GM10847 (cell line): ENCODE measurements around the gene EFHB.

Experiments
- POLR2A ChIP-seq: IDR thresholded peaks from 2 replicates; pipeline ENCODE4 v1.6.1; 2011; ENCODE audit not compliant: insufficient read length; ENCODE audit errors: extremely low read depth

EFHB gene

GRCh38 chr3:19888428-19889152 lies 45.4 kb downstream of the EFHB start:
- no peak for TF ChIP-seq POLR2A

- TF ChIP-seq POLR2A = no peak
Observed at GRCh38 chr3:19886404-19886803, 47.6 kb downstream of the EFHB start.

GRCh38 chr3:19885468-19885867 lies 48.5 kb downstream of the EFHB start:
- no peak for TF ChIP-seq POLR2A

DNA sequence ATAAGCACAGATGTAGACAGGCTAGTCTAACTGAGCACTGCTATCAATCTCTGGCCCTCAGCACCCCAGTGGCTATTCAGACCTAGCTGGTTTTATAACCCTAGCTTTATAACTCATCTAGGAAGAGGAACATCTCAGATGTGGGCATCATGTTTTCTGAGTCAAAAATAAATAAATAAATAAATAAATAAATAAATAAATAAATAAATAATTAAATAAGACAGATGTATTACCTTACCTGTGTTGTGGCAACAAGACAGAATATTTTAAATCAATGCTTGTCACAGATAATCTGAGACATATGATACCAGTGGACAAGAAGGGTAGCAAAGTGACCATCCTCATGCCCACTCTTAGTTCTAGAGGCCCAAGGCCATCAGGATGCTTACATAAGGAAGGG lies 52.2 kb downstream of the EFHB start:
- TF ChIP-seq POLR2A = no peak

DNA sequence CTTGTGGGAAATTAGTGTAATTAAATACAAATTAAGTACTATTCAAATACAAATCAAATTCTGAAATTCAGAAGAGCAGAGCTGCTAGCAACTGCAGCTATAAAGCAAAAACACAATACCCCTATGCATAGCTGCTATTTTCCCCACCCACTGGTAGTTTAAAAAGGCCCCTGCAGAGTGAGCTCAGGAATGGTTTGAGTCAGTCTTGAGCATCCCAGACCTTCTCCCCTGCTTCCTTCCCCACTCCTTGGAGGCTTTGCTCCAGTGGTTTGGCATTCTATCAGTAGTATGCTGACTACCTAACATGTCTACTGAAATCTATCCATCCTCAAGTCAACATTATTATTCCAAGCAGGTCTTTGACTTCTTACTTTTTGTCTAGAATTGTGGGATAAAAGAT lies 53.0 kb downstream of the EFHB start:
- no peak for TF ChIP-seq POLR2A

DNA sequence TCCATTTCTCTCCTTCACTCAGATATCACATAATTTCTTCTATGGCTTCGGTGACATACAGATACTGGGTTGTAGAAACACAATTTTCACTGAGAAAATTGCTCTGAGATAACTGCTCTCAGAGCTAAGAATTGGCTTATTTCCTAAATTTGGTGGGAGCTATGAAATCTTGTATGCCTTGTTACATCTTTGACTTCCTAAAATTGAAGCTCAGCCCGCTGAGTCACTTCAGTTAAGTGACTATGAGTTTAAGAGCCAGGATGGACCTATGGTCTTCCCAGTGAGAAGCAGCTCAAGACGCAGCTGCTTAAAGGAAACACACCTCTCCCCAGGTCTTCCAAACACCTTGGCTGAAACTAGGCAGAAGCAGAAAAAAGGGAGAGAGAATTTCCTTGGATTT lies 56.4 kb downstream of the EFHB start:
- TF ChIP-seq POLR2A = no peak

GRCh38 chr3:19866751-19867347 lies 67.2 kb downstream of the EFHB start:
- TF ChIP-seq POLR2A = no peak
